Stimulated activated CD4-positive, alpha-beta T cell treated with anti-CD3 and anti-CD28 coated beads, Interleukin-15, amount 100 ng/mL, for 48 hours (primary cell): ENCODE results near the gene PRM2.

Experiments
- DNase-seq, 2 donors: peaks; one replicate each; pipeline ENCODE4 v3.0.0-alpha.2; 2020; ENCODE audit warnings: low read depth in 2 of 2

Gene PRM2

DNA sequence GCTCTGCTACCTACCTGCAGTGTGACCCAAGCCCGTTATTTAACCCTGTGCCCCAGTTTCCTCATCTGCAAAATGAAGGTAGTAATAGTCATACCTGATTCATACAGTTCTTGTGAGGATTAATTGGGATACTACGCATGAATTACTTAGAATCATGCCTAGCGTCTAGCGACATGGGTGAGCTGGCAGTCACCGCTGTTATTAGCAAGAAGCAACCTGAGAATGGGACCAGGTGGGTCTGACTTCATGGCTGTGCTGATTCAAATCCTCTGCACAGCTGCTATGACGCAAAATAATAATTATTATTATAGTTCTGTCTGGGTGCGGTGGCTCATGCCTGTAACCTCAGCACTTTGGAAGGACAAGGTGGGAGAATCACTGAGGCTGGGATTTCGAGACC is 28.1 kb downstream of the PRM2 start:
- no peak for DNase-seq

DNA sequence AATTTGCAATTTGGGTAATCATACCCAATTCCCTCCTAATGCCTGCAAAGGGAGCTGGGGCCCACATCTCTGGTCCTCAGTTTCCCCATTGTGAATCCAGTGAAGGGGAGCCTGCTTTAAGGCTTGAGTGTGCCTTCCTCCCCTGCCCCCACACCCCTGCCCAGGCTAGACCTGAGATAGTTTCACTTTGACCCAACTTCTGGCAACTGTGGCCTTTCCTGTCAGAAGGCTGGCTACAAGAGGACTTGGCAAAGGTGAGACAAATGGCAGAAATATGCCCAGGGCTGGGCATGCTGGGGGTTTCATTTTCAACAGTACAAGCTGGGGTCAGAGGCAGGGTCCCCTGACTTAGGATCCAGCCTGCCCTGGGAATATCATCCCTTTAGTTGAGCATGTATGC is 30.3 kb downstream of the PRM2 start:
- no peak for DNase-seq

DNA sequence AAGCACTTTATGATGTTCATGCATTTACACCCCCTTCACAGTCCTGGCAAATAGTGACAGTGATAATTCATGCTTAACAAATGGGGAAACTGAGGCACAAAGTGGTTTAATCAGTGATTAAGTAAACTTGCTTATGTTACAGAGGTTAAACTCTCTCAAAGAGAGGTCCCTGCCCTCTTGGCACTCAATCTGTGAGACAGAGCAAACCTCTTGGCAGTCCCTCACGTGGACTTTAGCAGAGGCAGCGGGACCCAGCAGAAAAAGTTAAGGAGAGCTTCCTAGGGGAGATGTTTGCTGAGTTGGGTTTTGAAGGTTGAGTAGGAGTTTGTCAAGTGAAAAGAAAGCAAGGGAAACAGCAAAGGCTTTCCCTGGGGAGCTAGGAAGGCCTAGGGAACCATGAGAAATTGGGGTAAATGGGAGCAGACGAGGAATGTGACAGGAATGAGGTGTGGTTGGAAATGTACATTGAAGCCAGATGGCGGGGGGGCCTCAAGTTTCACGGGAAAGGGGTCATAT is 31.0 kb downstream of the PRM2 start:
- no peak for DNase-seq

DNA sequence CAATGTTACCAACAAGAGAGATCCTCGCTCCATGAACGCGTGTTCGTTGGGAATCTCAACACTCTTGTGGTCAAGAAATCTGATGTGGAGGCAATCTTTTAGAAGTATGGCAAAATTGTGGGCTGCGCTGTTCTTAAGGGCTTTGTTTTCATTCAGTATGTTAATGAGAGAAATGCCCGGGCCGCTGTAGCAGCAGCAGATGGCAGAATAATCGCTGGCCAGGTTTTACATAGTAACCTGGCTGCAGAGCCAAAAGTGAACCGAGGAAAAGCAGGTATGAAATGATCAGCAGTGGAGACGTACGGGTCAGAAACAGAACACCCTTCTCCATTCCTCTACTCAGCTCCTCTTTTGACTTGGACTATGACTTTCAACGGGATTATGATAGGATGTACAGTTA is 33.6 kb downstream of the PRM2 start:
- no peak for DNase-seq

DNA sequence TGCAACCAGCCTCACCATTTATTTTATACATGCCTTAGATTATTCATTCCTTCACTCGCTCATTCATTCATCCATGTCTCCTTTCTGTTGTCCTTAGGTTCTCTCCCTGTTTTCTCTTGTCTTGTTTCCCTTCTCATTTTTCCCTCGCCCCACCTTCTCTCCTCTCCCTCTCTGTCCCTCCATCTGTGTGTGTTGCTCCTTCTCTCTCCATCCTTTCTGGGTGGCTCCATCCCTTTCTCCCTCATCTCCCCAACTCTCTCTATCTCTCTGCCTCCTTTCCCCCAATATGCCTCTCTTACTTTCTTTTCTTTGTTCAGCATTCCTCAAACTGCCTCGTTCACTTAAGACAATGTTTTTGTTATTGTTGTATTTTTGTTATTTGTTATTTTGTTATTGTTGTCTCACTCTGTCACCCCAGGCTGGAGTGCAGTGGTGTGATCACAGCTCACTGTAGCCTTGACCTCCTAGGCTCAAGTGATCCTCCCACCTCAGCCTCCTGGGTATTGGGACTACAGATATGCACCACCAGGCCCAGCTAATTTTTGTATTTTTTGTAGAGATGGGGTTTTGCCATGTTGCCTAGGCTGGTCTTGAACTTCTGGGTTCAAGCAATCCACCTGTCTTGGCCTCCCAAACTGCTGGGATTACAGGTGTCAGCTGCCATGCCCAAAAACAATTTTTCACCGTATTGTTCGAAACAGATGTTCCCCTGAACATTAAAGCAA is 34.6 kb downstream of the PRM2 start:
- DNase-seq, result no peak

DNA sequence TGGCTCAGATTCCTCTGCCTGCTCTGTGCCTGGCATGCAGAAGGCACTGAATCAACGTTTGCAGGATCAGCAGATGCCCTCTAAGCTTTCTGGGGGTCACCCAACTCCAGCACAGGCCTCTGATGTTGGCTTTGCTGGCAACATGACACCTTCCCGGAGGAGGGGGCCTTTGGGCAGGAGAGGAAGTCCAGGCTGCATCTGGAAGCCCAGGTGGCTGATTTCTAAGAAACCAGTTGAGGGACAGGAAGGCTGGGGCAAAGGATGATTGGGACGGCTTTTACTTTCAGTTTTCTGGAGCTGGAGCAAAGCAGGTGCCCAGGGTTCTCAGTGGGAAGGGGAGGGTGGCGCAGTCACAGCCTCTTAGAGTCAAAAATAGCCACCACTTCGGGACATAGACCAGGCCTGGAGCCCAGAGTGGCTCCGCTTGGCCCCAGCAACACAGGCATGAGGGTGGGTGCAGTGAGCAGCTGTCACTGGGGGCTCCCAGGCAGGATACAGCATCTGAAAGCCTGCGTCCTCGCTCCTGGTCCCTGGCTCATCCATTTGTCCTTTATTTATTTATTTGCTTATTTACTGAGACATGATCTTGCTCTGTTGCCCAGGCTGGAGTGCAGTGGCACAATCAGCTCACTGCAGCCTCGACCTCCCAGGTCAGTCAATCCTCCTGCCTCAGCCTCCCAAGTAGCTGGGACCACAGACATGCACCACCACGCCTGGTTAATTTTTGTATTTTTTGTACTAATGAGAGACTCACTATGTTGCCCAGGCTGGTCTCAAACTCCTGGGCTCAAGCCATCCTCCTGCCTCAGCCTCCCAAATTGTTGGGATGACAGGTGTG is 35.4 kb downstream of the PRM2 start:
- DNase-seq, result no peak

DNA sequence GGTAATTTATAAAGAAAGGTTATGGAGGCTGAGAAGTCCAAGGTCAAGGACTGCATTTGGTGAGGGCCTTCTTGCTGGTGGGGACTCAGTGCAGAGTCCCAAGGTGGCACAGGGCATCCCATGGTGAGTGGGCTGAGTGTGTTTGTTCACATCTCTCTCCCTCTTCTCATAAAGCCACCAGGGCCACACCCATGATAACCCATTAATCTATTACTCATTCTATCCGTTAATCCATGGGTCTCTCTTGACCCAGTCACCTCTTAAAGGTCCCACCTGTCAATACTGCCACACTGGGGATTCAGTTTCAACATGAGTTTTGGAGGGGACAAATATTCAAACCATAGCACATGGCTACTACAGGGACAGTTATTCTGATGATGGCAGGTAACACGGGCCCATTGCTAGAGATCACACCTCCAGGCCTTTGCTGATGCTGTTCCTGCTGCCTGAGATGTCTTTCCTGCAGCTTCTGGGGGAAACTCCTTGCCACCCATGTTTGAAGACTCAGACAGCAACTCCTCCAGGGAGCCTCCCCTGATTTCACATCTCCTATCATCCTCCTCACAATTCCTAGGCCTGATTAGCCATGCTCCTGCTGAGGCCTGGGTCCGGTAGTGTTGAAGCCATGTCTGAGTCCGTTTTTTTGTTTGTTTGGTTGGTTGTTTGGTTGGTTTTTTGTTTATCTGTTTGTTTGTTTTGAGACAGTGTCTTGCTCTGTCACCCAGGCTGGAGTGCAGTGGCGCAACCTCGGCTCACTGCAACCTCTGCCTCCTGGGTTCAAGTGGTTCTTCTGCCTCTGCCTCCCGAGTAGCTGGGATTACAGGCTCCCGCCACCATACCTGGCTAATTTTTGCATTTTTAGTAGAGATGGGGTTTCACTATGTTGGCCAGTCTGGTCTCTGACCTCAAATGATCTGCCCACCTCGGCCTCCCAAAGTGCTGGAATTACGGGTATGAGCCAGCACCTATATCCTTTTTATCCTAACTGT is 36.3 kb downstream of the PRM2 start:
- DNase-seq, result no peak

DNA sequence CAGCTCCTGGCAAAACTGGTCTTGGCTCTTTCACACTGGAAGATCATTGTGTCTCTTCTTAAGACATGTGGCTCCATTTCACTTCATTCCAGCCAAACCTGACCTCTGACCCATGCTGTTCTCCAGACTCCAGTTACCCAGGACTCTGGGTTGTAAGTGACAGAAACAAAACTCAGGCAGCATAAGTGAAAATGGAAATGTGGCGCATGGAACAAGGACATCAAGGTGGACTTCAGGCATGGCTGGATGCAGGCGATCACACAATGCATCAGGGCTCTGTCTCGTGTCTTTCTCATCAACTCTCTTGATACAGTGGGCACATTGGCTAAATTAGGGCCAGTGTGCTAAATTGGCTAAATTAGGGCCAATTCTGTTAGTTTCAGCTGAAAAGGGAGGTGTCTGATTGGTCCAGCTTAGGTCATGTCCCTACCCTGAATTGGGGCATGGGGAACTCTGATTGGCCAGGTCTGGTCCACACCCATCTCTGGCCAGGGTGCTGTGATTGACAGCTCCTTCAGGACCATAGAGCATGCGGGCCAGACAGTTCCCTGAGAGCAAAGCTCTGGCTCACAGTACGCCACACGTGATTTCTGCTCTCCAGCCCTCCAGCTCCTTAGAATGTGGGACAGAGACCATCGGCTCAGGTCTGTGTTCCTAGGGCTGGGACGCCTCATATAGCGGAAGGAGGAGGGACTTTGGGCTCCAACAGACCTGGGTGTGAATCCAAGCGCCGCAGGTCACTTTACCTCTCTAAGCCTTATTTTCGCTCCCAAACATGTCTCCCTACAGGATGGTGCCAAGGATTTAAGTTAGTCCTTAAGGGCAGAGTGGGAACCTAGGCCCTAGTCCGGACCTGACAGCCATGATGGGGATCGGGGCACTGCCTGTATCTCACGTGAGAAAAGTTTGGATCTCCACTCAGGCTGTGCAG is 37.7 kb downstream of the PRM2 start:
- DNase-seq, result no peak

DNA sequence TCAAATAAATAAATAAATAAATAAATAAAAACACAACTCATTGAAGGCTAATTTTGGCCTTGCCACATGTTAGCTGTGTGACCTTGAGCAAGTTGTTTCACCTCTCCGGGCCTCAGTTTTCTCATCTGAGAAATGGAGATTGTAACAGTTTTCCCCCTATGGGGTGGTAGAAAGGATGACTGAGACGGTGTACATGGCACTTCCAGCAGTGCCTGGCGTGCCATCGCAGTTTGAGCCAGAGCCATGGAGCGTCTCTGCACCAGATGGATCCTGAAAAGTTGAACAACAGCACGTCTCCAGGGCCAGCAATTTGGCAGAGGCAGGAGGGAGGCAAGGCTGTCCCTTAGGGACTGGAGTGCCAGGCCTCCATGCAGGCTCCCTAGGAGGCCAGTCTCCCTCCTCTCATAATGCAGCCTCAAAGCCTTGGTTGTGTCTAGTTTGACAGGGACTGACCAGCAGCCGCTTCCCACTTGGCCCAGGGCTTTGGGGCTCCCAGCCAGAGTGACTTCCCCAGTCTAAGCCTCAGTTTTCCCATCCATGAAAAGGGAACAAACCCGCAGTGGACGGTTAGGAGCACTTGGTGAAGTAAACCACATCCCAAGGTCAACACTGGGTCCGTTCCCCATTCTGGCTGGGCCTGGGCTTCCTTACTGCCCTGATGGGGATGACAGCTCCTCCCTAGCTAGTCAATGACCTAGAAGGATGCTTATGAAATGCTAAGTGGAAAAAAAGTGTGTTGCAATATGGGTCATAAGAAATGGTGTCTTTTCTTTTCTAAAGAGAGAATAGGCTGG is 39.6 kb downstream of the PRM2 start:
- no peak for DNase-seq

DNA sequence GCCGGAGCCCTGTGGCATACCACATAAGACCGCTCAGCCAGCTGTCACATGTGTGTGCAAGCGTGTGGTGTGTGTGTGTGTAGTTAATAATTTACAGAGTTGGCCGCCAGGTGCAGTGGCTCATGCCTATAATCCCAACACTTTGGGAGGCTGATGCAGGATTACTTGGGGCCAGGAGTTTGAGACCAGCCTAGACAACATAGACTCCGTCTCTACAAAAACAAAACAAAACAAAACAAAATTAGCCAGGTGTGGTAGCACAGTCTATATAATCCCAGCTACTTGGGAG is 40.6 kb downstream of the PRM2 start:
- DNase-seq, result no peak

DNA sequence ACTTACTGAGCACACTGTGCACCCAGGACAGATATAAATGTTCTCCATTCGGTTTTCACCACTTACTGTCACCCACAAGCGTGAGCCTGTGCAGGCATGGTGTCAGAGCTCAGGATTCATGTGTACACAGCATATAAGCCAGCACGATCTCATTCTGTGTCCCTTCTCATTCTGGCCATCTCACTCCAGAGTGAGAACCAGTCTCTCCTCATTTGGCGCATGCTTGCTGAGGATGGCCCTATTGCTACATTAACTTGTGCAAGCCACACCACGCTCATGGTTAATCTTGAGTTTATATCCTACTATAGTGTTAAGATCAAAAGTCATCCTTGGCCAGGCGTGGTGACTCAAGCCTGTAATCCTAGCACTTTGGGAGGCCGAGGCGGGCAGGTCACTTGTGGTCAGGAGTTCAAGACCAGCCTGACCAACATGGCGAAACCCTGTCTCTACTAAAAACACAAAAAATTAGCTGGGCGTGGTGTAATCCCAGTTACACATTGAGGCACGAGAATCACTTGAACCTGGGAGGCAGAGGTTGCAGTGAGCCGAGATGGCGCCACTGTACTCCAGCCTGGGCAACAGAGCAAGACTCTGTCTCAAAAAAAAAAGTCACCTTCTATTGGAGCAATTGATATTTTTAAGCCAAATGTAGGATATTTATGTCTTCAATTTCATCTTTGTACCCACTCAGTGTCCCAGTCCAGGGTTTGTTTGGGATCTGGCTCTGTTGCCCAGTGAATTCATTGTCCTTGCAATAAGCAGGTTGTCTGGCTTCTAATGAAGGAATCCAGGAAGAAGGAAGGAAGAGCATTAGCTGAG is 41.2 kb downstream of the PRM2 start:
- DNase-seq, result no peak

DNA sequence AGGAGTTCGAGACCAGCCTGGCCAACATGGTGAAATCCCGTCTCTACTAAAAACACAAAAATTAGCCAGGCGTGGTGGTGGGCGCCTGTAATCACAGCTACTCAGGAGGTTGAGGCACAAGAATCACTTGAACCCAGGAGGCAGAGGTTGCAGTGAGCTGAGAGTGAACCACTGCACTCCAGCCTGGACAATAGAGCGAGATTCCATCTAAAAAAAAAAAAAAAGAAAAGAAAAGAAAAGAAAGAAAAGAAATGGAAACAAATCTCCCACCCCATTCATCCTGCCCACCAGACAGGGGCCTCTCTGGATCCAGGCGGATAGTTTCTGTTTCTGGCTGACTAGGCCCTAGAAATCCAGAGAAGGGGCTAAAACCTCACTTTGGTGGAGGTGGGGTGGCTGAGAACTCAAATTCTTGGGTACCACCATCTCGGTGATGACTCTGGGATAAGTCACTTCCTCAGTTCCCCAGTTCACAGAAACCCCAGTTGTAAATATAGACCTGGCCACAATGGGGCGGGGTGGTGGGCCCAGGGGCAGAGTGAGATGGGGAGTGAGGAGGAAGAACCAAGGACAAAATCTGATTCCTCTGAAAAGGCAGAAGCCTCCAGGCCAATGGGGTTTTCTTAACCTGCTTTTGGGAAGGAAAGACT is 42.4 kb downstream of the PRM2 start:
- DNase-seq, result peak; percentile 75 to 83

DNA sequence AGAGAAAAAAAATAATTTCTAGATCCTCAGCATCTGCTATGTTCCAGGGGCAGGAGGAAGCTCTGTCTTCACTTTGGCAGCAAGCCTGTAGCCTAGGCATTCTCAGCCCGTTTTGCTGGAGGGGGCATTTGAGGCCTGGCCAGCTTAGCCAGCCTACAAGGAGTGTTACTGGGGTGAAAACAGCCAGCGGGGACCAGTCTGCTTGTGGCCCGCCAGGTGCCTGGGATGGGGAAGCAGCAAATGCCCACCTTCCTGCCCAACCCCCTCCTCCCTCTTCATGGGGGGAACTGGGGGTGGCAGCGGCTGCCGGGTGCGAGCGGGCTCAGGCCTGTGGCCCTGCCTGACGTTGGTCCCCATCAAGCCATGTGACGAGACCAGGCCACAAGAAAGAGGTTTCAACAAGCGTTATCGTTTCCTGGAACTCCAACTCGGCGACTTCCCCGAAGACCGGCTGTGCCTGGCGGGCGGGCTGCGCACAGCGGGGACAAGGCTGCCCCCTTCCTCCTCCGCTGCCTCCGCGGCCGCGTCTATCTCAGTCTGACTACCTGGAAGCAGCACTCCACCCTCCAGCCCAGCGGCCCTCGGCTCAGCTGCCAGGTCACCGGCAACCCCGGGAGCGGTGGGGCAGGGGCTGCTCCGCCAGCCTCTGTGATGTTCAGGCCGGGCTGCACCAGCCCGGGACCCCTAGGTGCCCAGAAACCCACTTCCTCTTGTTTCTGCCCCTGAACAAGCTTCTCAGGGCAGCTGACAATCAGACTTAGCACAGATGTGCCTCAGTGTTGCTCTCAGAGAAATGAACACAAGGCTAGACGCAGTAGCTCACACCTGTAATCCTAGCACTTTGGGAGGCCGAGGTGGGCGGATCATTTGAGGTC is 43.2 kb downstream of the PRM2 start:
- peak; percentile 91 to 92 for DNase-seq

DNA sequence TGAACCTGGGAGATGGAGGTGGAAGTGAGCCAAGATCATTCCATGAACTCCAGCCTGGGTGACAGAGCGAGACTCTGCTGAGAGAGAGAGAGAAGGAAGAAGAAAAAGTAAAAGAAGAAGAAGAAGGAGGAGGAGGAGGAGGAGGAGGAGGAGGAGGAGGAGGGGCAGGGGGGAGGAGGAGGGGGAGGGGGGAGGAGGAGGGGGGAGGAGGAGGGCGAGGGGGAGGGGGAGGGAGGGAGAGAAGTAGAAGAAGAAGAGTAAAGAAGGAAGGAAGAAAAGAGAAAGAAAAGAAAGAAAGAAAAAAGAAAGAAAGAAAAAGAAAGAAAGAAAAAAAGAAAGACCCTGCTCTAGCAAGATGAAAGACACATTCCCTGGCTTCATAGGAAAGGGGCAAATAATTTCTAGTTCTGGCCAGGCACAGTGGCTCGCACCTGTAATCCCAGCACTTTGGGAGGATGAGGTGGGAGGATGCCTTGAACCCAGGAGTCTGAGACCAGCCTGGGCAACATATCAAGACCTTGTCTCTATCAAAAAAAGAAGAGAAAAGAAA is 43.9 kb downstream of the PRM2 start:
- no peak for DNase-seq

DNA sequence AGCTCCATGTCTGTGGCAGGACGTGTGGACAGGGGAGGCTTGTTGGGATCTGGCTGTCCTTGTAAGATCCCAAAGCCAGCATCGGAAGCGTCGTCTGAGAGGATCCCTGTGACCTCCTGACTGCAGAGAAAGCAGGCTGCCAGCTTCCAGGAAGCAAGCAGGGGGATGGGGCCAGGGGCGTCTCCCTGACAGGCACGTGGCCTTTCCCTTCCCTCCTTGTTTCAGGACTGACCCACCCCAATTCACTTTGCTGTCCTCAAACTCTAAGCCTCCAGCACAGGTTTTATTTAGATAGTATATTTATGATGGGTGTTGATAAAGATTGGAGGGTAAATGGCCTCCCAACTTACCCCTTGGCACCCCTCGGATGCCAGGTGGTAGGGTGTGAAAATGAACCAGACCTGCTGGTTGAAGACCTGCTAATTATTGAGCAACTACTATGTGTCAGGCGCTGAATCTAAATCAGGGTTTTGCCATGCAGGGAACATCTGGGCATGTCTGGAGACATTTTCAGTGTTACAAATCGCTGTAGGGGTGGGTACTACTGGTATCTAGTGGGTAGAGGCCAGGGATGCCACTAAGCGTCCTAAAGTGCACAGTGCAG is 44.8 kb downstream of the PRM2 start:
- no peak for DNase-seq

DNA sequence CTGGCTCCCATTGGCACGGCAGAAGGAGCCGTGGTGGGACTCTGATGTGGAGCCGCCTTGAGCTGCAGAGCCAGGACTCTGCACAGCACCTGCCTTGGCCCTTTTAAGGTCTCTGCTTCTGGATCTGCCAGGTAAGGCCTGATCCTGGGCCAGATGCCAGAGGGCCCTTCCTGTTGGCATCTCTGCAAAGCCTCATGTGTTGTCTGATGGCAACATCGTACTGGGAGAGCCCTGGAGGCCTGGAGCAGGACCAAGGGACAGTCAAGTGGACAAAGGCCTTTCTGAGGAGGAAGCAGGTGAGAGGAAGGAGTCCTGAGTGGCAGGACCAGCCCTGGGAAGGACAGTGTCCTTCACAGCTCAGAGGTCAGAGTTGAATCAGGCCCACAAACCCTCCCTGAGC is 46.4 kb downstream of the PRM2 start:
- no peak for DNase-seq

DNA sequence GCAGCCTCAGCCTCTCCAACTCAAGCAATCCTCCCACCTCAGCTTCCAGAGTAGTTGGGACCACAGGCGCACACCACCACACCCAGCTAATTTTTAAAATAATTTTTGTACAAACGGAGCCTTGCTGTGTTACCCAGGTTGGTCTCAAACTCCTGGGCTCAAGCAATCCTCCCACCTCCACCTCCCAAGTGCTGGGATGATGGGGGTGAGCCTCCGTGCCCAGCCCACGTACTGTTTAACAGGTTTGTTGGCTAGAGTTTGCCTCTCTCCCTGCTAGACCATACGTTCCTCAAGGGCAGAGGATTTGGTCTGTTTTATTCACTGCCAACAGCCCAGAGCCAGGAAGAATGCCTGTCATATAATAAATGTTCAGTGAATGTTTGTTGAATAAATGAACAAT is 46.8 kb downstream of the PRM2 start:
- no peak for DNase-seq
